Thyroid gland (tissue), 4 donors: Measurements from ENCODE around the gene AGTR2. TPM values are rescaled to one million over a fixed set of nuclear protein-coding genes. Genes with fewer than 3 reads are reported as not detected.
"Not testable (repeated sequence)": the region's sequence is repeated elsewhere in the genome, so short reads cannot be mapped to it uniquely, and the experiment has no call there.

Experiments used
- DNase-seq, 2 donors: peaks; one replicate each; pipeline ENCODE4 v3.0.0-alpha.2; 2019
- H3K27ac ChIP-seq, 3 donors: fragments of 200-600 bp; sonication (generic); 1 replicate in 2 of 3; 2 replicates in 1 of 3; pipeline ENCODE4 v1.5.1; 2016 to 2019; ENCODE audit warnings: mild to moderate bottlenecking in 1 of 3, moderate library complexity in 1 of 3
- H3K27me3 ChIP-seq: fragments of 200-600 bp; sonication (generic); one replicate; pipeline ENCODE4 v1.5.1; 2019
- H3K36me3 ChIP-seq, 2 donors: fragments of 200-600 bp; sonication (generic); one replicate each; pipeline ENCODE4 v1.5.1; 2016 to 2019
- H3K4me1 ChIP-seq, 2 donors: fragments of 200-600 bp; sonication (generic); one replicate each; pipeline ENCODE4 v1.5.1; 2017 to 2019
- H3K4me3 ChIP-seq, 3 donors: fragments of 200-600 bp; sonication (generic); replicated peaks in 1 of 3; 1 replicate in 2 of 3; 2 replicates in 1 of 3; pipeline ENCODE4 v1.5.1; 2016; ENCODE audit warnings: mild to moderate bottlenecking in 1 of 3
- H3K9me3 ChIP-seq: fragments of 200-600 bp; sonication (generic); one replicate; pipeline ENCODE4 v1.5.1; 2017
- CTCF ChIP-seq, 6 experiments: fragments of 200-600 bp in 3 of 6; fragments of 450-650 bp in 3 of 6; sonication (generic) in 3 of 6; IDR thresholded peaks; one replicate each; pipeline ENCODE4 v1.5.1; 2016 to 2019; ENCODE audit warnings: antibody characterized with exemption in 6 of 6, mild to moderate bottlenecking in 2 of 6, inconsistent platforms in 1 of 6, moderate library complexity in 1 of 6
- POLR2A ChIP-seq, 2 donors: fragments of 450-650 bp; IDR thresholded peaks; one replicate each; pipeline ENCODE4 v1.6.1; 2017; ENCODE audit warnings: antibody characterized with exemption in 2 of 2, mild to moderate bottlenecking in 2 of 2, moderate library complexity in 1 of 2
- WGBS, 2 donors: methylation state at CpG; one replicate each; pipeline ENCODE4 v1.1.5; 2017; 5-methylcytosine and 5-hydroxymethylcytosine counted together
- intact Hi-C: fragments of 100-400 bp; cut with DNase I; formaldehyde crosslinking; loops from one replicate; pipeline ENCODE4 v1.15.1; 2023
- total RNA-seq, 4 donors: library from RNA; depleted of rRNA; stranded (reverse); fragments of >200 nt; gene quantifications; one replicate each; pipeline ENCODE4 v1.2.3, GENCODE V29; 2016

Gene AGTR2
- not detected for total RNA-seq

GRCh38 chrX:116170511-116170910 lies at the start of gene AGTR2:
Gene AGTR2 (plus strand): TSS chrX:116170744. CDS start chrX:116172281, 1,537 bp downstream.
- Histone ChIP-seq H3K27ac (no peak within 1 kb of the TSS), H3K27me3 (no peaks in the 10 kb centered on the region), H3K4me3 (no peak within 1 kb of the TSS), H3K4me1 (no peaks in the 10 kb centered on the region), H3K9me3 (no peaks in the 10 kb centered on the region), H3K36me3 (no peaks in the 10 kb centered on the region)
- no peak for DNase-seq
- WGBS, 2 donors = 66 to 68% methylated on average over 3 of the region's 3 CpGs
- TF ChIP-seq POLR2A (IDR thresholded peaks at IDR 0.05) (no peak), CTCF (IDR thresholded peaks at IDR 0.05) (no peak)
- intact Hi-C loops = no loop called here

GRCh38 chrX:116135277-116135676 lies 35.3 kb upstream of the AGTR2 start:
- no peak overlapping the region for H3K27ac ChIP-seq
- H3K27me3 ChIP-seq = no peaks in the 10 kb centered on the region
- H3K4me3 ChIP-seq = no peak overlapping the region
- TF ChIP-seq POLR2A (IDR thresholded peaks at IDR 0.05) (no peak), CTCF (IDR thresholded peaks at IDR 0.05) (no peak)
- WGBS, 2 donors = 86% methylated on average over 1 of the region's 1 CpG; no CpG with 5 or more reads in 1 of the 2 donors
- intact Hi-C loops = no loop called here
- no peaks in the 10 kb centered on the region for H3K36me3 ChIP-seq
- H3K4me1 ChIP-seq = no peaks in the 10 kb centered on the region
- no peak for DNase-seq
- H3K9me3 ChIP-seq = no peaks in the 10 kb centered on the region

GRCh38 chrX:116141270-116141669 lies 29.3 kb upstream of the AGTR2 start:
- H3K27me3 ChIP-seq, H3K27ac ChIP-seq, DNase-seq, H3K4me3 ChIP-seq, H3K36me3 ChIP-seq, intact Hi-C loops, H3K9me3 ChIP-seq, H3K4me1 ChIP-seq: not testable (repeated sequence)
- no CpG with 5 or more reads among the region's 1 CpG for WGBS, 2 donors

GRCh38 chrX:116142976-116143375 lies 27.6 kb upstream of the AGTR2 start:
- 55 to 56% methylated on average over 2 of the region's 2 CpGs for WGBS, 2 donors
- H3K27ac ChIP-seq = no peak overlapping the region
- no peak overlapping the region for H3K4me3 ChIP-seq
- DNase-seq = no peak
- TF ChIP-seq POLR2A (IDR thresholded peaks at IDR 0.05) (no peak), CTCF (IDR thresholded peaks at IDR 0.05) (no peak)
- H3K4me1 ChIP-seq = no peaks in the 10 kb centered on the region
- no peaks in the 10 kb centered on the region for H3K36me3 ChIP-seq
- no peaks in the 10 kb centered on the region for H3K27me3 ChIP-seq
- intact Hi-C loops = no loop called here
- no peaks in the 10 kb centered on the region for H3K9me3 ChIP-seq

GRCh38 chrX:116172976-116173375 lies 2.4 kb downstream of the AGTR2 start:
- intact Hi-C loops = no loop called here
- H3K4me1 ChIP-seq = no peaks in the 10 kb centered on the region
- WGBS, 2 donors = 41 to 71% methylated on average over 9 of the region's 9 CpGs
- H3K27ac ChIP-seq = no peak overlapping the region
- no peaks in the 10 kb centered on the region for H3K36me3 ChIP-seq
- H3K4me3 ChIP-seq = no peak overlapping the region
- H3K9me3 ChIP-seq = no peaks in the 10 kb centered on the region
- H3K27me3 ChIP-seq = no peaks in the 10 kb centered on the region
- DNase-seq = no peak
- TF ChIP-seq CTCF (IDR thresholded peaks at IDR 0.05) (no peak), POLR2A (IDR thresholded peaks at IDR 0.05) (no peak)

- H3K4me3 ChIP-seq = no peak overlapping the region
- H3K4me1 ChIP-seq = no peaks in the 10 kb centered on the region
- no peaks in the 10 kb centered on the region for H3K9me3 ChIP-seq
- 71 to 100% methylated on average over 1 of the region's 1 CpG for WGBS, 2 donors
- H3K36me3 ChIP-seq = no peaks in the 10 kb centered on the region
- no peak for TF ChIP-seq POLR2A (IDR thresholded peaks at IDR 0.05)
- TF ChIP-seq CTCF (IDR thresholded peaks at IDR 0.05) = no peak
- intact Hi-C loops = no loop called here
- no peak for DNase-seq
- no peaks in the 10 kb centered on the region for H3K27me3 ChIP-seq
- no peak overlapping the region for H3K27ac ChIP-seq
These were observed 10.8 kb downstream of the AGTR2 start for GRCh38 chrX:116181300-116181699.
